ENCODE data around the gene BPTF.
"Not testable (repeated sequence)": the region's sequence is repeated elsewhere in the genome, so short reads cannot be mapped to it uniquely, and the experiment has no call there.

The BPTF gene
- long read RNA-seq, donor 1, partial matches to known transcripts, result 6 of 8 reads
- long read RNA-seq, donor 1, other reads (novel, unspliced or antisense), result 0 of 8 reads
- long read RNA-seq, donor 2, partial matches to known transcripts, result 7 of 8 reads
- long read RNA-seq, donor 2, other reads (novel, unspliced or antisense), result 0 of 8 reads
- long read RNA-seq, donor 3, partial matches to known transcripts, result 7 of 8 reads
- long read RNA-seq, donor 3, other reads (novel, unspliced or antisense), result 0 of 8 reads
- long read RNA-seq, donor 4, partial matches to known transcripts, result 33 of 35 reads
- long read RNA-seq, donor 4, other reads (novel, unspliced or antisense), result 0 of 35 reads
- long read RNA-seq, donor 5, partial matches to known transcripts, result 22 of 23 reads
- long read RNA-seq, donor 5, other reads (novel, unspliced or antisense), result 0 of 23 reads
- long read RNA-seq, donor 6, partial matches to known transcripts, result 37 of 39 reads
- long read RNA-seq, donor 6, other reads (novel, unspliced or antisense), result 0 of 39 reads
- long read RNA-seq, donor 7, result 0 reads
- long read RNA-seq, donor 8, partial matches to known transcripts, result 15 of 17 reads
- long read RNA-seq, donor 8, other reads (novel, unspliced or antisense), result 0 of 17 reads

GRCh38 chr17:67824735-67825626, at the start of gene BPTF:
Gene BPTF (plus strand): TSS chr17:67825503. CDS start chr17:67825725, 222 bp downstream.
- DNase-seq, result peak; percentile 93

GRCh38 chr17:67779098-67779672, 46.1 kb upstream of the BPTF start:
- peak; percentile 15 for DNase-seq

- no peak for DNase-seq
These were observed 40.8 kb upstream of the BPTF start for GRCh38 chr17:67784364-67785121.

- DNase-seq, result no peak
These were observed 40.2 kb upstream of the BPTF start for GRCh38 chr17:67785122-67785477.

- no peak for DNase-seq
These were observed 39.8 kb upstream of the BPTF start for GRCh38 chr17:67785504-67785903.

GRCh38 chr17:67800495-67800928, 24.8 kb upstream of the BPTF start:
- DNase-seq, result peak; percentile 21

GRCh38 chr17:67801626-67802175, 23.6 kb upstream of the BPTF start:
- no peak for DNase-seq

- no peak for DNase-seq
These were observed 14.8 kb upstream of the BPTF start for GRCh38 chr17:67810464-67810863.

- not testable (repeated sequence) for DNase-seq
These were observed 12.9 kb upstream of the BPTF start for GRCh38 chr17:67812380-67812779.

- DNase-seq, result no peak
These were observed 11.5 kb upstream of the BPTF start for GRCh38 chr17:67813803-67814180.

GRCh38 chr17:67818110-67819002, 6.9 kb upstream of the BPTF start:
- no peak for DNase-seq

GRCh38 chr17:67819722-67820121, 5.6 kb upstream of the BPTF start:
- no peak for DNase-seq

GRCh38 chr17:67821871-67822367, 3.4 kb upstream of the BPTF start:
- no peak for DNase-seq

GRCh38 chr17:67825627-67826601, 611 bp downstream of the BPTF start:
- DNase-seq, result peak; percentile 79

- DNase-seq, result no peak
These were observed 4.0 kb downstream of the BPTF start for GRCh38 chr17:67829331-67829730.

- no peak for DNase-seq
These were observed 5.1 kb downstream of the BPTF start for GRCh38 chr17:67830440-67830839.

- no peak for DNase-seq
These were observed 6.0 kb downstream of the BPTF start for GRCh38 chr17:67831268-67831667.

- no peak for DNase-seq
These were observed 7.8 kb downstream of the BPTF start for GRCh38 chr17:67833134-67833533.
